IPS-15b (cell line): ENCODE measurements around the gene PSMD9.
"Not testable (repeated sequence)": the region's sequence is repeated elsewhere in the genome, so short reads cannot be mapped to it uniquely, and the experiment has no call there.

Experiments used
- H3K27me3 ChIP-seq: one replicate; pipeline ENCODE4 v1.6.1; 2013; ENCODE audit warnings: low read length; ENCODE audit not compliant: control insufficient read depth, insufficient read depth
- H3K36me3 ChIP-seq: one replicate; pipeline ENCODE4 v1.6.1; 2013; ENCODE audit warnings: low read length; ENCODE audit not compliant: control insufficient read depth, insufficient read depth
- H3K4me1 ChIP-seq: one replicate; pipeline ENCODE4 v1.6.1; 2013; ENCODE audit warnings: mild to moderate bottlenecking, low read length; ENCODE audit not compliant: control insufficient read depth, insufficient read depth
- H3K4me3 ChIP-seq: one replicate; pipeline ENCODE4 v1.5.1; 2013; ENCODE audit warnings: low read depth, low read length
- H3K9ac ChIP-seq: one replicate; pipeline ENCODE4 v1.6.1; 2013; ENCODE audit warnings: low read depth, mild to moderate bottlenecking, low read length
- H3K9me3 ChIP-seq: one replicate; pipeline ENCODE4 v1.6.1; 2013; ENCODE audit warnings: mild to moderate bottlenecking, low read length; ENCODE audit not compliant: control insufficient read depth, insufficient read depth

The PSMD9 gene

GRCh38 chr12:121883315-121883660, 5.3 kb upstream of the PSMD9 start:
- Histone ChIP-seq H3K4me1 (peaks cover 6% of the 10 kb centered on the region), H3K27me3 (no peaks in the 10 kb centered on the region), H3K9me3 (no peaks in the 10 kb centered on the region), H3K36me3 (no peaks in the 10 kb centered on the region), H3K4me3 (no peak overlapping the region), H3K9ac (no peak overlapping the region)

GRCh38 chr12:121885129-121885528, 3.5 kb upstream of the PSMD9 start:
- not testable (repeated sequence) for H3K27me3 ChIP-seq

DNA sequence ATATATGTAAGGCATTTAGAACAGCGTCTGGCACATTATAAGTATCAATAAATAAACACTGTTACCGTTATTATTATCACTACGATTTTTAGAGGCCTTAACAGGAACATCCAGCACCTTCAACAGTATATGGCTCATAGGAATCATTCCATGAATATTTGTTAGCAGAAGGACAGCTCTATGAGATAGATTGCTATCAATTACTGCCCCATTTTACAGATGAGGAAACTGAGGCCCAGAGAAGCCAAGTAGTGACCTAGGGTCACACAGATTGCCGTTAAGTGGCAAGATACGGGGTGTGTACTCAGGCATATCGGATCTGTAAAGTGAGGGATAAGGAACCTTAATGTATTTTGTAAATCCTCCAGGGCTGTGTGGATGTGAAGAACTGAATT, 510 bp upstream of the PSMD9 start:
- no peaks in the 10 kb centered on the region for H3K27me3 ChIP-seq
- H3K4me1 ChIP-seq: peaks cover 11% of the 10 kb centered on the region
- H3K9ac ChIP-seq: no peak overlapping the region
- peak overlapping the region; percentile 81 for H3K4me3 ChIP-seq
- no peaks in the 10 kb centered on the region for H3K9me3 ChIP-seq
- H3K36me3 ChIP-seq: no peaks in the 10 kb centered on the region

More at GRCh38 chr12:121885129-121885528, 3.5 kb upstream of the PSMD9 start:
- peaks cover 11% of the 10 kb centered on the region for H3K4me1 ChIP-seq
- H3K36me3 ChIP-seq, H3K9ac ChIP-seq, H3K4me3 ChIP-seq, H3K9me3 ChIP-seq: not testable (repeated sequence)

GRCh38 chr12:121889274-121889624, 659 bp downstream of the PSMD9 start:
- Histone ChIP-seq H3K4me1 (peaks cover 12% of the 10 kb centered on the region), H3K36me3 (no peaks in the 10 kb centered on the region), H3K4me3 (peak overlapping the region; percentile 81), H3K27me3 (no peaks in the 10 kb centered on the region), H3K9me3 (no peaks in the 10 kb centered on the region), H3K9ac (peak overlapping the region; percentile 88)

DNA sequence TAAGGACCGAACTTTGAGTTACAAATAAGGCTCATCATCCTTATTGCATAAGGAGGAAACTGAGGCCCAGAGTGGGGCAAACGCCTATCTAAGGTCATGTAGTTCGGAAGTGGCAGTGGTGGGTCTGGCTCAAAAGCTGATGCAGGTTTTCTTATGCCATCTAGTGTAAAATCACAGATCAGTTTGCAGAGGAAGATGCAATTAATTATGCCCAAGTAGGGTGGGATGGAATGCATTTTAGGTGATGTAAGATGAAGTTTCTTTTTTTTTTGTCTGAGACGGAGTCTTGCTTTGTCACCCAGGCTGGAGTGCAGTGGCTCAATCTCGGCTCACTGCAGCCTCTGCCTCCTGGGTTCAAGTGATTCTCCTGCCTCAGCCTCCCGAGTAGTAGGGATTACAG, 1.1 kb downstream of the PSMD9 start:
- H3K27me3 ChIP-seq, H3K36me3 ChIP-seq, H3K9me3 ChIP-seq, H3K9ac ChIP-seq: not testable (repeated sequence)
- H3K4me1 ChIP-seq: peaks cover 12% of the 10 kb centered on the region
- peak overlapping the region; percentile 81 for H3K4me3 ChIP-seq

DNA sequence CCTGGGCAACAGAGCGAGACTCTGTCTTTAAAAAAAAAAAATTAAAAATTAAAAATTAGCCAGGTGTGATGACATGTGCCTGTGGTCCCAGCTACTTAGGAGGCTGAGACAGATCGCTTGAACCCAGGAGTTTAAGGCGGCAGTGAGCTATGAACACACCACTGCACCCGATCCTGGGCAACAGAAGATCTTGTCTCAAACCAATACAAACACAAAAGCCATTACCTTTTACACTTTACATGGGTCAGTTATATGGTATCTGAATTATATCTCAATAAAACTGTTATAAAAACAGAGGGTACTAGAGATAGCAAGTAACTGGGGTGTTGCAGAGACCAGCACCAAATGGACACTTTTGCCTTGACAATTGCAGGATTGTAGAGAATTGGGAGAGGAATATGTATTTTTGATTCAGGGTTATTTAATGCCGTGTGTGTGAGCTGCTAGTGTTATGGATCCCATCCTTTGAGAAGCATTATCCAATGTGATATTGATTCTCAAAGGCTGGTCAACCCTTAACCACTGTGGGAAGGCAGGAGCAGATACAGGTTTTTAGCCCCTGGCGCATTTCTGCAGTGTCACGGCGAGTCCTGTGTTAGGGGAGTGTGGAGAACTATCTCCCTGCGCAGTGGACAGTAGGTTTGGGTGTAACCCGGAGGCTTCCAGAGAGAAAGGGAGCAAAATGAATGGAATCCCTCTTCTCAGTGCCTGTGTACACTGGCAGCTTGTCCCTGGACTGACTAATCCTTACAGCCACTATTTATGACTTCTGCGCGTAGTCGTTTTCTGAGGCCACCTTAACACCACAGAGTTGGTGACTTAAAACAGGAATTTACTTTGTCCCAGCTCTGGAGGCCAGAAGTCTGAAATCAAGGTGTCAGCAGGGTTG, 4.3 kb downstream of the PSMD9 start:
- no peaks in the 10 kb centered on the region for H3K27me3 ChIP-seq
- no peak overlapping the region for H3K9ac ChIP-seq
- H3K9me3 ChIP-seq: no peaks in the 10 kb centered on the region
- no peak overlapping the region for H3K4me3 ChIP-seq
- peaks cover 12% of the 10 kb centered on the region for H3K4me1 ChIP-seq
- peaks cover 5% of the 10 kb centered on the region for H3K36me3 ChIP-seq

GRCh38 chr12:121893961-121894460, 5.4 kb downstream of the PSMD9 start:
- Histone ChIP-seq H3K9ac (no peak overlapping the region), H3K36me3 (peaks cover 8% of the 10 kb centered on the region), H3K9me3 (no peaks in the 10 kb centered on the region), H3K4me1 (peaks cover 12% of the 10 kb centered on the region), H3K27me3 (no peaks in the 10 kb centered on the region), H3K4me3 (no peak overlapping the region)

DNA sequence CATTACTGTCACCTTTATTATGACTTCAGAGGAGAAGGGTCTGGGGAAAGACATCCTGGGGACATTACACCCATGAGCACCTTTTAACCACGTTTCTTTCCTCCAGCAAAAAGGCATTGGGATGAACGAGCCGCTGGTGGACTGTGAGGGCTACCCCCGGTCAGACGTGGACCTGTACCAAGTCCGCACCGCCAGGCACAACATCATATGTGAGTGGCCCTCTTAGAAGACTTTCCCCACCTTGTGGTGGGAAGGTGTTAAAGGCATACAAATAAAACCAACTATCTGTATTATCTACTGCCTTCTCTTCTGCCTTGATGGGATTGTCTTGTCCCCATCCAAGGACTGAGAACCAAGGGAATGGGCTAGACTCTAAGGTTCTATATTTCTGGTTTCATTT, 6.0 kb downstream of the PSMD9 start:
- Histone ChIP-seq H3K4me1 (peaks cover 9% of the 10 kb centered on the region), H3K9me3 (no peaks in the 10 kb centered on the region), H3K4me3 (no peak overlapping the region), H3K27me3 (no peaks in the 10 kb centered on the region), H3K9ac (no peak overlapping the region), H3K36me3 (peaks cover 13% of the 10 kb centered on the region)

GRCh38 chr12:121898287-121898686, 9.7 kb downstream of the PSMD9 start:
- Histone ChIP-seq H3K9ac (no peak overlapping the region), H3K4me3 (no peak overlapping the region), H3K4me1 (peaks cover 7% of the 10 kb centered on the region), H3K27me3 (no peaks in the 10 kb centered on the region), H3K36me3 (peaks cover 26% of the 10 kb centered on the region), H3K9me3 (no peaks in the 10 kb centered on the region)

DNA sequence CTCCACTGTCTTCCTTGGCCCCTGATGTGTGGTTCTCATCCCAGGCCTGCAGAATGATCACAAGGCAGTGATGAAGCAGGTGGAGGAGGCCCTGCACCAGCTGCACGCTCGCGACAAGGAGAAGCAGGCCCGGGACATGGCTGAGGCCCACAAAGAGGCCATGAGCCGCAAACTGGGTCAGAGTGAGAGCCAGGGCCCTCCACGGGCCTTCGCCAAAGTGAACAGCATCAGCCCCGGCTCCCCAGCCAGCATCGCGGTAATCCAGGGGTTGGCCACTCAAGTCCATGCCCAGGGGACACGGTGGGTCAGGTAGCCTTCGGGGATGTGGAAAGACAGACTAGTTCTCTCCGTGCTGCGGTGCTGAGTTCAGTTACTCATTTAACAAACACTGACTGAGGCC, 11.0 kb downstream of the PSMD9 start:
- Histone ChIP-seq H3K9me3 (no peaks in the 10 kb centered on the region), H3K36me3 (peaks cover 27% of the 10 kb centered on the region), H3K9ac (no peak overlapping the region)

GRCh38 chr12:121903202-121903601, 14.6 kb downstream of the PSMD9 start:
- peaks cover 22% of the 10 kb centered on the region for H3K36me3 ChIP-seq
- no peak overlapping the region for H3K4me3 ChIP-seq
- H3K9me3 ChIP-seq: no peaks in the 10 kb centered on the region
- no peaks in the 10 kb centered on the region for H3K27me3 ChIP-seq
- H3K4me1 ChIP-seq: no peaks in the 10 kb centered on the region
- no peak overlapping the region for H3K9ac ChIP-seq

More for the DNA sequence above, 11.0 kb downstream of the PSMD9 start:
- Histone ChIP-seq H3K4me3 (no peak overlapping the region), H3K27me3 (no peaks in the 10 kb centered on the region), H3K4me1 (no peaks in the 10 kb centered on the region)

DNA sequence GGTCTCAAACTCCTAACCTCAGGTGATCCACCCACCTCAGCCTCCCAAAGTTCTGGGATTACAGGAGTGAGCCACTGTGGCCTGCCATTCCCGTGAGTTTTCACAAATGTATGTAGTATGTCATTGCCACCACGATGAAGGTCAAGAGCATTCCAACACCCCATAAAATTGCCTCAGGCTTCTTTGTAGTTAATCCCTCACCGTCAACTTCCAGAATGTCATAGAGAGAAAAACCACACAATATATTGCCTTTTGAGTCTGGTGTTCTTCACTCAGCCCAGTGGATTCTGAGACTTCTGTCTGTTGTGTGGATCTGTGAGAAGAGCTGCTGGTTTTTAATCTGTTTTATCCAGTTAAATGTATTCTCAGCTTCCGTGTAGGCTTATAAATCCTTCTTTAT, 17.2 kb downstream of the PSMD9 start:
- H3K4me1 ChIP-seq: no peaks in the 10 kb centered on the region
- no peaks in the 10 kb centered on the region for H3K27me3 ChIP-seq
- H3K9ac ChIP-seq: no peak overlapping the region
- peaks cover 11% of the 10 kb centered on the region for H3K36me3 ChIP-seq
- H3K9me3 ChIP-seq: no peaks in the 10 kb centered on the region
- no peak overlapping the region for H3K4me3 ChIP-seq
